ENCODE measurements around the gene TMEM176A. TPM values are rescaled to one million over a fixed set of nuclear protein-coding genes. Genes with fewer than 3 reads are reported as not detected.
A peak's percentile ranks its signal among the peaks of the same experiment; 100 is the strongest.
"Not testable (repeated sequence)": the region's sequence is repeated elsewhere in the genome, so short reads cannot be mapped to it uniquely, and the experiment has no call there.

The TMEM176A gene
- total and polyA plus RNA-seq, 9 donors: 6.2 to 19.4 (median 13.8) TPM

DNA sequence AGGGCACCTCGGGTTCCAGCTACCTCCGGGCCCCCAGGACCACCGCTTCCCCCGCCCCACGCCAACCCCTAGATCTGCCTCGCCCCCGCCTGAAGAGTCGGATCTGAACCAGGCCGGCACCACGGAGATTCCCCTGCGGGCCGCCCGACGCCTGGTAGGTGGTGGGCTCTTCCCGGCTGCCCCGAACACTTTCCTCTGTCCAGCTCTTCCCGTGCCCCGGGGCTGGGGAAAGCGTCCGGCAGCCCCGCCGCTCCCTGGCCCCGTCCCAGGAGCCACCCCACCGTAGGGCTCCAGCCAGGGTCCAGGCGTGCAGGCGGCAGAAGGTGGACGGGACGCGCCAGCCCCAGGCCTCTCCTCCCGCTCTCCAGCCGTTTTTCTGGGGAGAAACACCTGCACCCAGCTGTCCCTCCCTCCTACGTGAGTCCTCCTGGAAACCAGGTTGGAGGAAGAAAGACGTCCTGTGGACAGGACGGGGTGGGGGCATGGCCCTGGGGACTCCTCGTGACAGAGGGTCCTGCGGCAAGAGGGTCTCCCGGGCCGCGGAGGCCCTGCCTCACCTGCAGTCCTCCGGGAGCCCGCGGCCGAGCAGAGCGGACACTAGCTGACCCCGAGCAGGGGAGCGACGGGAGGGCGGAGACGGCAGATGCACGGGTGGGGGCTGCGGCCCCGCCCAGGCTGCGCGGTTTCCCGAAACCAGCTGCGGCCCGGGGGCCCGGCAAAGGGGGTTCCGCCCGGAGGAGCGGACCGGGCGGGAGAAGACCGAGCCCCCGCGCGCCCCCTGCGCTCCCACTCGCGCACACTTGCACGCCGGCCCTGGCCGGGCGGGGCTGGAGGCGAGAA is 608 bp upstream of the TMEM176A start, which contains the start of gene TMEM176B:
Gene TMEM176B (minus strand): TSS at position 624 of the 840 bp plus-strand sequence. CDS start 3,795 bp downstream, outside the sequence.
- H3K4me1 ChIP-seq (ENCODE audit: control insufficient read depth, insufficient read depth, low read length): peaks cover 35% of the 10 kb centered on the region
- peak; percentile 78 for DNase-seq
- H3K27ac ChIP-seq (ENCODE audit: low read length): peak within 1 kb of the TSS; percentile 15
- H3K27me3 ChIP-seq (ENCODE audit: control insufficient read depth, insufficient read depth, low read length): peaks cover 33% of the 10 kb centered on the region
- WGBS (ENCODE audit: insufficient coverage): under 1% methylated on average over 62 of the region's 75 CpGs
- peaks cover 22% of the 10 kb centered on the region for H3K36me3 ChIP-seq (ENCODE audit: control insufficient read depth, insufficient read depth, low read length)
- peak within 1 kb of the TSS; percentile 49 for H3K4me3 ChIP-seq (ENCODE audit: low read length)
- no peaks in the 10 kb centered on the region for H3K9me3 ChIP-seq (replicated peaks; ENCODE audit: control insufficient read depth, low read depth, low read length)

- H3K27me3 ChIP-seq (ENCODE audit: control insufficient read depth, insufficient read depth, low read length): peaks cover 33% of the 10 kb centered on the region
- H3K4me1 ChIP-seq (ENCODE audit: control insufficient read depth, insufficient read depth, low read length): peaks cover 35% of the 10 kb centered on the region
- peaks cover 17% of the 10 kb centered on the region for H3K36me3 ChIP-seq (ENCODE audit: control insufficient read depth, insufficient read depth, low read length)
- DNase-seq: peak; percentile 16
- peaks cover 7% of the 10 kb centered on the region for H3K9me3 ChIP-seq (replicated peaks; ENCODE audit: control insufficient read depth, low read depth, low read length)
- peak overlapping the region; percentile 15 for H3K27ac ChIP-seq (ENCODE audit: low read length)
- WGBS (ENCODE audit: insufficient coverage): 27% methylated on average over 11 of the region's 26 CpGs
- peak overlapping the region; percentile 49 for H3K4me3 ChIP-seq (ENCODE audit: low read length)
These were observed 825 bp downstream of the TMEM176A start for GRCh38 chr7:150801242-150801945.

GRCh38 chr7:150801946-150802771 is 1.6 kb downstream of the TMEM176A start:
- WGBS (ENCODE audit: insufficient coverage): 80% methylated on average over 3 of the region's 12 CpGs
- Histone ChIP-seq H3K4me1 (ENCODE audit: control insufficient read depth, insufficient read depth, low read length) (peaks cover 35% of the 10 kb centered on the region), H3K27me3 (ENCODE audit: control insufficient read depth, insufficient read depth, low read length) (peaks cover 33% of the 10 kb centered on the region), H3K27ac (ENCODE audit: low read length) (no peak overlapping the region), H3K4me3 (ENCODE audit: low read length) (no peak overlapping the region), H3K9me3 (replicated peaks; ENCODE audit: control insufficient read depth, low read depth, low read length) (peaks cover 7% of the 10 kb centered on the region), H3K36me3 (ENCODE audit: control insufficient read depth, insufficient read depth, low read length) (peaks cover 17% of the 10 kb centered on the region)
- no peak for DNase-seq

GRCh38 chr7:150803161-150803860 is 2.7 kb downstream of the TMEM176A start:
- Histone ChIP-seq H3K27ac (ENCODE audit: low read length) (no peak overlapping the region), H3K4me1 (ENCODE audit: control insufficient read depth, insufficient read depth, low read length) (peaks cover 35% of the 10 kb centered on the region), H3K4me3 (ENCODE audit: low read length) (no peak overlapping the region), H3K27me3 (ENCODE audit: control insufficient read depth, insufficient read depth, low read length) (peaks cover 33% of the 10 kb centered on the region), H3K36me3 (ENCODE audit: control insufficient read depth, insufficient read depth, low read length) (peaks cover 17% of the 10 kb centered on the region), H3K9me3 (replicated peaks; ENCODE audit: control insufficient read depth, low read depth, low read length) (peaks cover 7% of the 10 kb centered on the region)
- 34% methylated on average over 6 of the region's 10 CpGs for WGBS (ENCODE audit: insufficient coverage)
- DNase-seq: peak; percentile 14

DNA sequence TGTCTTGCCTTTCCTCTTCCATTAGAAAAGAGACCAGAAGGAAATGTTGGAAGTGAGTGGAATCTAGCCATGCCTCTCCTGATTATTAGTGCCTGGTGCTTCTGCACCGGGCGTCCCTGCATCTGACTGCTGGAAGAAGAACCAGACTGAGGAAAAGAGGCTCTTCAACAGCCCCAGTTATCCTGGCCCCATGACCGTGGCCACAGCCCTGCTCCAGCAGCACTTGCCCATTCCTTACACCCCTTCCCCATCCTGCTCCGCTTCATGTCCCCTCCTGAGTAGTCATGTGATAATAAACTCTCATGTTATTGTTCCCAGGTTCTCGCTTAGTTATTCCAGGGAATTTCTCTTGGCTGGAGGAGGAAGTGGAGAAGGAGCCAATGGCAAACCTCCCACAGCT is 4.2 kb downstream of the TMEM176A start:
- Histone ChIP-seq H3K4me1 (ENCODE audit: control insufficient read depth, insufficient read depth, low read length) (peaks cover 27% of the 10 kb centered on the region), H3K9me3 (replicated peaks; ENCODE audit: control insufficient read depth, low read depth, low read length) (peaks cover 7% of the 10 kb centered on the region), H3K36me3 (ENCODE audit: control insufficient read depth, insufficient read depth, low read length) (peaks cover 17% of the 10 kb centered on the region), H3K4me3 (ENCODE audit: low read length) (no peak overlapping the region), H3K27me3 (ENCODE audit: control insufficient read depth, insufficient read depth, low read length) (peaks cover 23% of the 10 kb centered on the region), H3K27ac (ENCODE audit: low read length) (no peak overlapping the region)
- no peak for DNase-seq
- WGBS (ENCODE audit: insufficient coverage): 85% methylated on average over 3 of the region's 5 CpGs

- Histone ChIP-seq H3K27ac (ENCODE audit: low read length) (no peak overlapping the region), H3K9me3 (replicated peaks; ENCODE audit: control insufficient read depth, low read depth, low read length) (peaks cover 7% of the 10 kb centered on the region), H3K36me3 (ENCODE audit: control insufficient read depth, insufficient read depth, low read length) (peaks cover 17% of the 10 kb centered on the region), H3K27me3 (ENCODE audit: control insufficient read depth, insufficient read depth, low read length) (peaks cover 14% of the 10 kb centered on the region), H3K4me1 (ENCODE audit: control insufficient read depth, insufficient read depth, low read length) (peaks cover 23% of the 10 kb centered on the region), H3K4me3 (ENCODE audit: low read length) (no peak overlapping the region)
- no peak for DNase-seq
These were observed 5.3 kb downstream of the TMEM176A start for GRCh38 chr7:150805864-150806263.

DNA sequence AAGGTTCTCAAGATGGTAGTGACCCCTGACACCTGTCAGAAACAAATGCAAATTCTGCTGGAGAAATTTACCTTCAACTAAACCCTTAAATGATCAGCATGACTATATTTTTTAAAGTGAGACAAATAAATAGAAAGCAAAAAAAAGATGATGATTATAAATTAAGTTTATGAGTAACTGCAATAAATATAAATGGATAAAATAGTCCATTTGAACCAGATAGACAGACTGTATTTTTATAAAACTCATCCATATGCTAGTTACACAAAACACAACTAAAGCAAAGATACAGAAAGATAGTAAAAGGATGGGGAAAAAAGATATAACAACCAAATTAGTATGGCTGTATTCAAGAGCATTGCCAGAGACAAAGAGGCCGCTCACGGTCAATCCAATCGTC is 5.9 kb downstream of the TMEM176A start:
- peaks cover 17% of the 10 kb centered on the region for H3K36me3 ChIP-seq (ENCODE audit: control insufficient read depth, insufficient read depth, low read length)
- peaks cover 8% of the 10 kb centered on the region for H3K27me3 ChIP-seq (ENCODE audit: control insufficient read depth, insufficient read depth, low read length)
- no peak overlapping the region for H3K27ac ChIP-seq (ENCODE audit: low read length)
- H3K4me1 ChIP-seq (ENCODE audit: control insufficient read depth, insufficient read depth, low read length): peaks cover 17% of the 10 kb centered on the region
- WGBS (ENCODE audit: insufficient coverage): no CpG with 5 or more reads among the region's 3 CpGs
- H3K4me3 ChIP-seq (ENCODE audit: low read length): no peak overlapping the region
- DNase-seq: no peak
- H3K9me3 ChIP-seq (replicated peaks; ENCODE audit: control insufficient read depth, low read depth, low read length): peaks cover 7% of the 10 kb centered on the region

DNA sequence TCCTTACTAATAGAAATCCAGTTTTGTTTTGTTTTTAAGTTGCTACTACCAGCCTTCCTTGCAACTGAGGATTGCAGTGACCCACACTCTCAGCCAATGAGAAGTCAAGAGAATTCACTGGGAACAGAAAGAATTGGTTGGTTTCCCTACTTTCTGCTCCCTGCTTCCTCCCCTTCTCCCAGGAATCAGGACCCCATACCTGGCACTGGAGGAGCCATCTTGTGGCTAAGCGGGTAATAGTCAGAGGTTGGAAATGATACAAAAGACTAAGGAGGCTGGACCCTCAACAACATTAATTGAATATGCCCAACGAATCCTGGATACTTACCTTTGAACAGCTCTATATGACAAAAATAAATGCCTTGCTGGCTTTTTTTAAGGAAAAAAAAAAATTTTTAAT is 6.3 kb downstream of the TMEM176A start:
- Histone ChIP-seq H3K27me3 (ENCODE audit: control insufficient read depth, insufficient read depth, low read length) (peaks cover 4% of the 10 kb centered on the region), H3K4me1 (ENCODE audit: control insufficient read depth, insufficient read depth, low read length) (peaks cover 13% of the 10 kb centered on the region), H3K9me3 (replicated peaks; ENCODE audit: control insufficient read depth, low read depth, low read length) (peaks cover 7% of the 10 kb centered on the region), H3K36me3 (ENCODE audit: control insufficient read depth, insufficient read depth, low read length) (peaks cover 17% of the 10 kb centered on the region), H3K4me3 (ENCODE audit: low read length) (no peak overlapping the region), H3K27ac (ENCODE audit: low read length) (no peak overlapping the region)
- no peak for DNase-seq
- no CpG with 5 or more reads among the region's 2 CpGs for WGBS (ENCODE audit: insufficient coverage)

DNA sequence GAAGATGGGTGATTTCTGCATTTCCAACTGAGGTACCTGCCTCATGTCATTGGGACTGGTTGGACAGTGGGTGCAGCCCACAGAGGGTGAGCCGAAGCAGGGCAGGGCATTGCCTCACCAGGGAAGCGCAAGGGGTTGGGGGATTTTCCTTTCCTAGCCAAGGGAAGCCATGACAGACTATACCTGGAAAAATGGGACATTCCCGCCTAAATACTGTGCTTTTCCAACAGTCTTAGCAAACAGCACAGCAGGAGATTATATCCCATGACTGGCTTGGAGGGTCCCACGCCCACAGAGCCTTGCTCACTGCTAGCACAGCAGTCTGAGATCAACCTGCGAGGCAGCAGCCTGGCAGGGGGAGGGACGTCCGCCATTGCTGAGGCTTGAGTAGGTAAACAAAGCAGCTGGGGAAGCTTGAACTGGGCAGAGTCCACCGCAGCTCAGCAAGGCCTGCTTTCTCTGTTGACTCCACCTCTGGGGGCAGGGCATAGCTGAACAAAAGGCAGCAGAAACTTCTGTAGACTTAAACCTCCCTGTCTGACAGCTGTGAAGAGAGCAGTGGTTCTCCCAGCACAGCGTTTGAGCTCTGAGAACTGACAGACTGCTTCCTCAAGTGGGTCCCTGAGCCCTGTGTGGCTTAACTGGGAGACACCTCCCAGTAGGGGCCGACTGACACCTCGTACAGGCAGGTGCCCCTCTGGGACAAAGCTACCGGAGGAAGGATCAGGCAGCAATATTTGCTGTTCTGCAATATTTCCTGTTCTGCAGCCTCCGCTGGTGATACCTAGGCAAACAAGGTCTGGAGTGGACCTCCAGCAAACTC is 7.3 kb downstream of the TMEM176A start:
- H3K4me3 ChIP-seq (ENCODE audit: low read length); DNase-seq; H3K9me3 ChIP-seq (replicated peaks; ENCODE audit: control insufficient read depth, low read depth, low read length); H3K27me3 ChIP-seq (ENCODE audit: control insufficient read depth, insufficient read depth, low read length); H3K27ac ChIP-seq (ENCODE audit: low read length): not testable (repeated sequence)
- H3K4me1 ChIP-seq (ENCODE audit: control insufficient read depth, insufficient read depth, low read length): peaks cover 10% of the 10 kb centered on the region
- peaks cover 17% of the 10 kb centered on the region for H3K36me3 ChIP-seq (ENCODE audit: control insufficient read depth, insufficient read depth, low read length)
- 75% methylated on average over 9 of the region's 13 CpGs for WGBS (ENCODE audit: insufficient coverage)

Measured in muscle of leg (tissue), 11 donors.